SKM-1 treated with dmso at 0.1 percent for 144 hours (cell line): ENCODE data around the gene POMP.
A peak's percentile ranks its signal among the peaks of the same experiment; 100 is the strongest.
"Not testable (repeated sequence)": the region's sequence is repeated elsewhere in the genome, so short reads cannot be mapped to it uniquely, and the experiment has no call there.

Source experiments
- DNase-seq: peaks from one replicate; lab custom pipeline; 2025; ENCODE audit not compliant: unreplicated experiment; lab: John Stamatoyannopoulos, UW

The POMP gene

DNA sequence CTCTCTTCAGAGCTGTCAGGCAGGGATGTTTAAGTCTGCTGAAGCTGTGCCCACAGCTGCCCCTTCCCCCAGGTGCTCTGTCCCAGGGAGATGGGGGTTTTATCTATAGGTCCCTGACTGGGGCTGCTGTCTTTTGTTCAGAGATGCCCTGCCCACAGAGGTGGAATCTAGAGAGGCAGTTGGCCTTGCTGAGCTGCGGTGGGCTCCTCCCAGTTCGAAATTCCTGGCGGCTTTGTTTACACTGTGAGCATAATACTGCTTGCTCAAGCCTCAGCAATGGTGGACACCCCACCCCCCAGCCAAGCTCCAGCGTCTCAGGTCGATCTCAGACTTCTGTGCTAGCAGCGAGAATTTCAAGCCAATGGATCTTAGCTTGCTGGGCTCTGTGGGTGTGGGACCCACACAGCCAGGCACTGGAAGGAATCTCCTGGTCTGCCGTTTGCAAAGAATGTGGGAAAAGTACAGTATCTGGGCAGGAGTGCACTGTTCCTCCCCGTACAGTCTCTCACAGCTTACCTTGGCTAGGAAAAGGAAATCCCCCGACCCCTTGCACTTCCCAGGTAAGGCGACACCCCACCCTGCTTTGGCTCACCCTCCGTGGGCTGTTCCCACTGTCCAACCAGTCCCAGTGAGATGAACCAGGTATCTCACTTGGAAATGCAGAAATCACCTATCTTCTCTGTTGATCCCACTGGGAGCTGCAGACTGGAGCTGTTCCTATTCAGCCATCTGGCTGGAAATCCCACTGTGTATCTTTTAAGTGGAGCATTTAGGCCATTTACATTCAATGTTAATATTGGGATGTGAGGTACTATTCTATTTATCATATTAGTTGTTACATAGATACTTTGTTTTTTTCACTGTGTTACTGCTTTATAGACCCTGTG lies 34.9 kb downstream of the POMP start:
- DNase-seq: not testable (repeated sequence)

DNA sequence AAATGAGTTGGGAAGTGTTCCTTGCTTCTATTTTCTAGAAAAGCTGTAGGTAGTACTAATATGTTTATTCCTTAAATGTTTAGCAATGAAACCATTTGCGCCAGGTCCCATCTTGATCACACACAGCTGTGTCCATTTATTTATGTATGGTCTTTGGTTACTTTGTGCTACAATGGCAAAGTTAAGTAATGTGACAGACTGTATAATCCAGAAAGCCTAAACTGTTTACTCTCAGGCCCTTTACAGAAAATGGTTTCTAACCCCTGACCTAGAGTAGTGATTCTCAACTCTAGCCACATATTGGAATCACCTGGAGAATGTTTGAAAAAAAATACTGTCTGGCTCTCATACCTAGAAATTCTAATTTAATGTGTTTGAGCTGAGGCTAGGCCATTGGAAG lies 38.5 kb downstream of the POMP start:
- DNase-seq: no peak

DNA sequence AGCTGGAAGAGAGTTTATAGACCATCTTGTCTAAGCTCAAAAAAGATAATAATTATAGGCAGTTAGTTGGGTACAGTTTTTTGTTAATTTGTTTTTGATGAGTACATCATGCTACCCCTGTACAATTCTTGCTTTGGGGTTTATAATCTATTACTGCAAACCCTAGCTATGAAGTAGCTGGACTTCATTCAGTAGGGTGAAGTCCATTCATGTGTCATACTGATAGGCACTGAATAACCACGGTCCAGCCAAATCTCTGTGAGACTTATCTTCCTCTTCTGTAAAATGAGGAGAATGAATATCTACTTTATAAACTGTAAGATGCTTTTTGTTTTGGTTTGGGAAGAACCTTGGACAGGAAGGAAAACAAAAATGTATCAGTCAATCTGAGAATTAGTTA lies 40.3 kb downstream of the POMP start:
- no peak for DNase-seq

DNA sequence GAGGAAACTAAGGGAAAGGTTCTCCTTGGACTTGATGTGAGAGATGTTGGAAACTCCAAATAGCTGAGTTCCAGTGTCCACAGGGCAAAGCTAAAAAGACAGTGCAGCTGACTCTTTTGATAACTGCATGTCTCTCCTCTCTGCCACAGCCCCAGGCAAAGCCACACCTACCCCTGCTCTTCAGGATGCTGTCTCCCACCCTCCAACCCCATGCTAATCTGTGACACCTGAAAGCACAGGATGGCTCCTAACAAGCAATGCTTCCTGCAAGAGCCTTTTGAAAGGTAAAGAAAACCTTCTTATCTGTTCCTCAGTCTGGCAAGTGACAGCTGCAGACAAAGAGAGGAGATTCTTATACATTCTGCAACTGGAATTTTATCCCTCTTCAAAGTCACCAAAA lies 45.4 kb downstream of the POMP start:
- no peak for DNase-seq

DNA sequence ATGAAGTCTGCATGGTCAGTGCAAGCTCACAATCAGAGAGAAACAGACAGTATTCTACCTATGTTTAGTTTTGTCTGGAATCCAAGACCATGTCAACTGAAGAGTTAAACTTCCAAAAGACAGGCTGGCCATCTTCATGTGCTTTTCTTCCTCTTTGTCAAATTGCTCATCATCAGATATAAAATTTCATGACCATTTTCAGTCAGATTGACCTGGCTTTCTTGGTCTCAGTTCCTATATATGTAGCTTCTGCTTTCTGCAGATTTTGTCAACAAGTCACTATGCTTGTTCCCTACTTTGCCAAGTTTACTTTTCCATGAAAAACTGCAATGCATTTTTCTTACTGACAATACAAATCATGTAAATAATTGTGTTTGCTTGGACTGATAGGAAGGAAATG lies 46.0 kb downstream of the POMP start:
- DNase-seq: no peak

DNA sequence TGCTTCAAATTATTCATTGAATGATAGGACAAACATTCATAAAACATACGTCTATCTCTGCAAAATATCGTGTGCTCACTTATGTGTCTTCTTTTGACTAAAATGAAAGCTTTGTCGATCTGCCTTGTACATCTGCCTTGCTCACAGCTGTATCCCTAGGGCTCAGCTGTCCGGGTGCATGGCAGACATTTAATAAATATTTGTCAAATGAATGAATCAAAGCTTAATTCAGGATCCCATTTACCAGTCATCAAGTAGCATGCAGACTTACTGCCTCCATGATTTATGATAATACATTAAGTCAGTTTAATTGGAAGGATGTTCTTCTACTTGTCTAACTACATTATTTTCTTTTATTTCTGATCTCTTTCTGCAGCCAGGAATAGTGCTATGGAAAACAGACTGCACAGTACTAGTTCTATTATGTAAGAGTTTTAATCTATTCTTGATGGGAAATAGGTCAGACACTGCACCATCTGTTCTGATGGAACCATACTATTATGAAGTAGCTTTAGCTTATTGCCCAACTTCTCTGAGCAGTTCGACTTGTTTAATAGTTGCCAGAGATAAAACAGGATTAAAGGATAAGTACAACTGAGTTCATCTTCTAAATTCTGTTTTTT lies 46.6 kb downstream of the POMP start:
- DNase-seq: no peak

DNA sequence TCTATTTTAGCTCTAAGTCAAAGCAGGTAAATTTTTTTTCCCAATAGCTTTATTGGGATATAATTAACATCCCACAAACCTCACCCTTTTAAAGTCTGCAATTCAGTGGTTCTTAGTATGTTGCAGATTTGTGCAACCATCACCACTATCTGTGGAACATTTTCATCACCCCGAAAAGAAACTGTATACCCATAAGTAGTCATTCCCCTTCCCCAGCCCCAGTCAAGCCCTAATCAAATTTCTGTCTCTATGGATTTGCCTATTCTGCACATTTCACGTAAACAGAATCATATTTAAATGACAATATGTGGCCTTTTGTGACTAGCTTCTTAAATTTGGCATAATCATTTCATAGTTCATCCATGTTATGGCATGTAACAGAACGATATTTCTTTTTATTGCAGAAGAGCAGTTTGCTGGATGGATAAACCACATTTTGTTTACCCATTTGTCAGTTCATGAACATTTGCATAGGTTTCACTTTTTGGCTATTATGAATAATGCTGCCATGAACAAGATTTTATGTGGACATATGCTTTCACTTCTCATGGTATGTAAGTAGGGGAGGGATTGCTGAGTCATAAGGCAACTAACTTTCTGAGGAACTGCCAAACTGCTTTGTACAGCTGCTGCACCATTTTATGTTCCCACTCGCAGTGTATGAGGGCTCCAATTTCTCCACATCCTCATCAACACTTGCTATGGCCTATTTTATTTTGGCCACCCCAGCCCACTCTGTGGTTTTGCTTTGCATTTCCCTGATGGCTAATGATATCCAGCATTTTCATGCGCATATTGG lies 48.9 kb downstream of the POMP start:
- peak; percentile 28 for DNase-seq

DNA sequence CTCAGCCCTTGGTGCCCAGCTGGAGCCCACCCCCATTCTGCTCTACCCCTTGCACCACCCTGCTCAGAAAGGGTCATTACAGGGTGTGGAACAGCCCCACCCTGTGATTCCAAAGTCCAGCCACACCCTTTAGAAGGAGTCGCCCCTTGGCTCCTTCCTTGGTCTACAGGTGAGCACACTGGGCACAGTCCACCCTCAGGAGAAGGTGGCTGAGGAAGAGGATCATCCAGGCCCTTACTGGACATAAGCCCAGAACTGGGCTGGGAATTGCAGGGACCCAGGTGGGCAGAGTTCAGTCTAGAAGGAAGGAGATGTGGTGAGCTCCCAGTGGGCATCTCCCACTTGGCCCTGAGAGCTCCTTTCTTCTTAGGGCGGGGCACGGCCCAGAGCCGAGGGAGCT lies 51.2 kb downstream of the POMP start:
- no peak for DNase-seq

DNA sequence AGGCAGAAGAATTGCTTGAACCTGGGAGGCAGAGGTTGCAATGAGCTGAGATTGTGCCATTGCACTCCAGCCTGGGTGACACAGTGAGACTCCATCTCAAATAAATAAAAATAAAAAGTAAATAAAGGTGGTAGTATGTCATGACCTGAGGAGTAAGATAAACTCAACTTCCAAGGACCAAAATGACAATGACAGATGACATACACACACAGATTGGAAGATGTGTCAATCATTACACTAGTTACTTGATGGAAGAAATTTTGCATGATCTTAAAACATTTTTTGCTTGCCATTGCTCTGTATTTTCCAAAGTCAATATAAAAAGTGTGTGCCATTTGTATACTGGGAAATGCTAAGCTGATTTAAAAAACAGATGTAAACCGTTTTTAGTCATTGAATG lies 55.7 kb downstream of the POMP start:
- DNase-seq: no peak

DNA sequence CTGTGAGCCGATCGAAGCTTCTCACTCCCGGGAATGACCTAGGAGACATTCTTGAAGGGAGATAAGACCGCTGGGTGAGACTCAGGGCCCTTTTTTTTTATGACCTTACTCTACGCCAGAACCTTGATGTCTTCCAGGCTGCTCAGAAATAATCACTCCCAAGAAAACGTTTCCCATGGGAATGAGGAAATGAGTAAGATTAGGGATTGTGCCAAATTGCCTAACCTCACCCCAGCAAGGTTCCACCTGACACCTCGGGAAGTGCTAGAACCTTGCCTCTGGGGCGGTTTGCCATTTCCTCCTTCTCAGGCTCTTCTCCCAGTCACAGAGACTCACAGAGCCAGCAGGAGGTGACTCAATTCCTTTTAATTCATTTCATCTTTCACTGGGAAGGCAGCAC lies 57.6 kb downstream of the POMP start:
- no peak for DNase-seq

DNA sequence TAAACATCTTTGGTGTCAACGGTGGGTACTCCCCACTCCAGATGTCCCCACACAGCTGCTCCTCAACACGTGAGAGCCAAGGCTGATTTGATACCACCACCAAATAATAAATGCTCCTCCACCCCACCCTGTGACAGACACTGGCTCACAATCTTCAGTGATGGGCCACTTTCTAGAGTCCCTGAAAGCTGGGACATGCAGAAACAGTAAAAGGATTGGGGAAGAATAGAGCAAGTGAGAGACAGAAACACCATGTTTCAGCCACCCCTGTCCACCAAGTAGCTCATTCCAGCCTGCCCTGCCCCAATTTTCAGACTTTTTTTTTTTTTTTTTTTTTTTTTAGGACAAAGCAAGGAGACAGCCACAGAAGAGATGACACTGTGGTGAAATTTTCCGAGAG lies 58.2 kb downstream of the POMP start:
- DNase-seq: no peak

DNA sequence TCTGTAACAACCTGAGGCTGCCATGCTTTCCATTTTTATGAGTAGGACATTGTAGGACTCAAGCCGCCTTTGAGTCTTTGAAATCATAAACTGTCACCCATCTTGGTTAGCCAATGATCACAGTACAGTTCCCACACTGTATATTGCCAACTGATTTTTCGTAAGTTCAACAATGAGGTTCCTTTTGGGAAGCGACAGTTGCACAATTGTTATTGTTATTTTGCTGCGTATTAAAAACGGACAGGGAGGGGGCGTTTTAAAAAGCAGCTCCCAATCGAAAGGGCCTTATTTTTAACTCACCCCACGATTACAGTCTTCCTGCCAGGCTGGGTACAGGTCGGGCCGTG lies 59.2 kb downstream of the POMP start:
- no peak for DNase-seq

DNA sequence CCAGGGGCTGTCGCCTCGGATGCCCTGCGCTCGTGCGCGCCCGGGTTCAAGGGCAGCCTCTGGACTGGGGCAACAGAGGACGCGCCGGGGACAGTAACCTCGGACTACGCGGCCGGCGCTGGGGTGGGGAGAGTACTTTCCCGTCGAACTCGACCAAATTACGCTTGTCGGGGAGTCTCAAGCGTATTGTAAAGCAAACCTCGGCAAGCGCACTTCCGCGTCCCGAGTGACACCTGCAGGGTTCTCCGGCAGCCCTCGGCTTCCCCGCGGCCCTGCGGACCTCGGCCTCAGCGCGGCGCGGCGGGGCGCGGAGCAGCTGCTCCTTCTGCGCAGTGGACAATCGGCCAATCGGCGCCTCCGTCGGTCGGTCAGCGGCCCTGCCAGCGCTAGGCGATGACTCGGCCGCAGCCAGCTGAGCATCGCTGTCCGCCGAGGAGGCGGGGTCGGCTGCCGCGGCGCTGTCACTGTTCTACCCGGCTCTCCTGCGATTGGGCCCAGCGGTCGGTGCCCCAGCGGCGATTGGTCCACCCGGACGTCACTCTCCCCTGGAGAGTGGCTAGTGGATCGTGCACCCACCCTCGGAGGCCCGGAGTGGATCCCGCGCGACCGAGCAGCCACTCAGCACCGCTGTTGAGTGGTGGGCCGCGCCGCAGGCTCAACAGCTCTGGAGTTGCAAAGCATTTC lies 59.8 kb downstream of the POMP start, which contains the start of gene SLC46A3:
Gene SLC46A3 (minus strand): TSS at position 428 of the 684 bp plus-strand sequence. CDS start 972 bp downstream, outside the sequence.
- DNase-seq: peak; percentile 86

DNA sequence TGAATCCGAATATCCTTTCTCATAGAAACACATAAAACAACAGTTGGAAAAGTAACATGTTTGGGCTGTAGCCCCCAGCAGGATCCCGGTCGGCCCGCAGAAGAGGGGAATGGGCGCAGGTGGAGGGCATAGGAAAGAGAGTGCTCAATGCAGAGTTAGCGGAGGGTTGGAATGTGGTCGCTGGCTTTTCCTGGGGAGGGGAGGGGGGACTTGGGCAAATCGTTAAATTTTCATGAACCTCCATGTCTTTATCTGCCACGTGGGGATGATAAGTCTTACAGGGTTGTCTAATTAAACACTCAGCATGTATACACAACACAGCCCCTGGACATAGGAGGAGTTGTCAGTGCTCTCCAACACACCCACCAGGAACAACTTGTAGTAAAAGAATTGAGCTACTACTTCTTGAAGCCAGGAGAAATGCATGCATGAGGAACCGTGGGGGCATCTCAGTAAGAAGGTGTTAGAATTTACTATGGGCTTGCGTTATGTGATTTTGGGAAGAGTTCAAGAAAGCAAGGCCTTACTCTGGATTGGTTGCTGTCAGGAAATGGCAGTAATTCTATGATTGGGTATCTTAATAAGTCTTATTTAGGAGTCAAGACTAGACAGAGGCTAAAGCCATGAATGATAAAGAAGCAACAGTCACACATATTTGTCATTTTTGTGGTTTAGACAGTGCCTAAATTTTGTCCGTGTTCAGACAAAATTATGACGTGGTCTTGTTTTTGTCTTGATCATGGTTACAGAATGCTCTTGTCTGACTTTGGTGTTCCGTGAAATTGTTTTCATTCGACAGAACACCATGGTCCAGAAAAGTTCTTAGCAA lies 60.5 kb downstream of the POMP start:
- DNase-seq: no peak

DNA sequence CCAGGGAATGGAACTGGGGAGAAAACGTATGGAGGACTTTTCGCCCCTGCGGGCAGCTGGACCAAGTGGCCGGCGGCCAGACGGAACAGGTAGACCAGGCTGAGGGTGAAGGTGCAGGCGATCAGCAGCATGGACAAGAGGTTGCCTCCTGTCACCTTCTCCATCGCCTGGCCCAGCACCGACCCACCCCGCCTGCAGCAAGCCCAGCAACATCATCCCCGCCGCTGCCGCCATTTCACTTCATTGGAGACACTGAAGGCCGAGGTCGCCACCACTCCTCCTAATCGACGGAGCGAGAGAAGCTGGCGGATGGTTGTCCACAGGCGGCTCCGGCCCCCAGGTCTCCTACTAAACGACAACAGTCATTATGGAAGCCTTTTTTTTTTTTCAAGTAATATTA lies 64.9 kb downstream of the POMP start:
- no peak for DNase-seq

DNA sequence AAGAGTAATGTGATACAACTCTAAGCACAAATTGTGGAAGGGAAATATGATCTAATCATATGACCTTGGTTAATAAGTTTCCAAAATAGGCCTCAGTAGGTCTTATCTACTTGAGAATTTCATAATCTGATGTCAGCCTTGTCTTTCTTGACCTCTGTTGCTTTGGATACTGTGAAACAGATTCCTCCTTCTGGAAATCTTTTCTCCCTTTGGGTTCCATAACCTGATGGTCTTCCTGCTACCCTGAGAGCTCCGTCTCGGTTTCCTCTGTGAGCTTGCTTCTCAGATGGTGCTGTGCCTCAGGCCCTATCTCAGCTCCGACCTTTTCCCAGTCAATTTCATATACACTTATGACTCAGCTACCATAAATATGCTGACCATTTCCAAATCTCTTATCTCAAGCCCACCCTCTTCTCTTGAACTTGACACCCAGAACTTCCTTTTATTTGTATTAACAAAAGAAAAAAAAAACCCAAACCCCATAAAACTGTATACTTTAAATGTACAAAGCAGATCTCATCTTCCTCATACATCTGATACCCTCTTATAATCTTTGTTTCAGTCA lies 66.2 kb downstream of the POMP start:
- no peak for DNase-seq
